ENCODE data around the gene SLC3A2.

DNA sequence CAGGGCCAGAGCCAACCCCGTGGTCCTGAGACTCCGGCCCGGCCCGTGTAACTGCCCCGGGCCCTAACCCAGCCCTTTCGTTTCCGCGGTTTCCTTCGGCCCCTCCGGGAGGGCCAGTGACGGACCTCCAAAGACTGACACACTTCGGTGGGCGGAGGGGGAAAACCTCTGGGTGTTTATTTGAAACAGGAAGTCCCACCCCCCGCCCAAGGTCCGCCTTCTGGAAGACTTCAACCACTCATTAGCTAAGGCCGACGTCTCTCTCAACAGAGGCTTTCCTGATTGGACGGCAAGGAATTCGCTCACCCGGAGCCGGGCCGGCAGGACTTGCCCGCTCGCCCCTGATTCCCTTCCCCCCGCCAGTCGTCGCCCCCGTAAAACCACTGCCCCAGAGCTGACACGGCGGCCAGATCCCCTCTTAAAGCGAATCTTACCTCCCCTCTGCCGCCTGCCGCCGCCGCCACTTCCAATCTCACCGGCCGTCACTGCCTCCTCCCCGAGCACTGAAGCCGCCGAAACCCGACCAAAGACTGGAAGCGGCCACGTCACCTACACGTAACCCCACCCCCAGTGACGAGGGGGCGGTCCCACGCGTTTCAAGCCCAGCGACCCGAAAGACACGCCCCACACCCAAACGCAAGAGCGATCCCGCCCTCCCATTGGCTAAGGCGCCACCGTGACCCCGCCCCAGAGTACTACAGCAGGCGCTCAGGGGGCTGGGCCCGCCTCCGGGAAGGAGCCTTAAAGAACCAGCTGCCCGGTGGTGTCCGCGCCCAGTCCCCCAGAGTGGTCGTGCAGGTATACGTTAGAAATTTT lies 49.0 kb upstream of the SLC3A2 start, which contains the start of gene STX5:
- TF ChIP-seq, protein P1, sequence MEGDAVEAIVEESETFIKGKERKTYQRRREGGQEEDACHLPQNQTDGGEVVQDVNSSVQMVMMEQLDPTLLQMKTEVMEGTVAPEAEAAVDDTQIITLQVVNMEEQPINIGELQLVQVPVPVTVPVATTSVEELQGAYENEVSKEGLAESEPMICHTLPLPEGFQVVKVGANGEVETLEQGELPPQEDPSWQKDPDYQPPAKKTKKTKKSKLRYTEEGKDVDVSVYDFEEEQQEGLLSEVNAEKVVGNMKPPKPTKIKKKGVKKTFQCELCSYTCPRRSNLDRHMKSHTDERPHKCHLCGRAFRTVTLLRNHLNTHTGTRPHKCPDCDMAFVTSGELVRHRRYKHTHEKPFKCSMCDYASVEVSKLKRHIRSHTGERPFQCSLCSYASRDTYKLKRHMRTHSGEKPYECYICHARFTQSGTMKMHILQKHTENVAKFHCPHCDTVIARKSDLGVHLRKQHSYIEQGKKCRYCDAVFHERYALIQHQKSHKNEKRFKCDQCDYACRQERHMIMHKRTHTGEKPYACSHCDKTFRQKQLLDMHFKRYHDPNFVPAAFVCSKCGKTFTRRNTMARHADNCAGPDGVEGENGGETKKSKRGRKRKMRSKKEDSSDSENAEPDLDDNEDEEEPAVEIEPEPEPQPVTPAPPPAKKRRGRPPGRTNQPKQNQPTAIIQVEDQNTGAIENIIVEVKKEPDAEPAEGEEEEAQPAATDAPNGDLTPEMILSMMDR (conservative IDR thresholded peaks at IDR 0.05 in 1 of 2, IDR thresholded peaks at IDR 0.05 in 1 of 2; ENCODE audit: extremely low read depth in 1 of 2, insufficient read depth in 1 of 2, low read depth in 1 of 2, low read length in 2 of 2), result no peak
- TF ChIP-seq EZH2 (IDR thresholded peaks at IDR 0.05; ENCODE audit: borderline replicate concordance, low read length), result no peak

All from mammary epithelial cell (primary cell).